IMR-90 (cell line): Measurements from ENCODE around the gene NAV1. TPM values are rescaled to one million over a fixed set of nuclear protein-coding genes. Genes with fewer than 3 reads are reported as not detected.
A peak's percentile ranks its signal among the peaks of the same experiment; 100 is the strongest.

Experiments used
- ATAC-seq: fragments of 200-7000 bp; cut with Tn5 transposase; 2 replicates; pipeline ENCODE4 v1.9.1; 2020; ENCODE audit warnings: low read depth, mild to moderate bottlenecking, moderate library complexity
- BruUV-seq: library from RNA; stranded (reverse); fragments of 400-500 nt; replicated peaks from 2 replicates; lab custom pipeline; 2021; lab: Mats Ljungman, UMichigan
- CTCF ChIA-PET: fragments of 300-600 bp; formaldehyde crosslinking; extraction: SDS; loops from one replicate; lab custom pipeline; 2021; ENCODE audit warnings: antibody characterized with exemption; lab: Yijun Ruan, JAX
- POLR2A ChIA-PET: fragments of 300-600 bp; sonication (Branson Sonifier 250); formaldehyde crosslinking; loops from one replicate; lab custom pipeline; 2022; ENCODE audit warnings: antibody characterized with exemption; ENCODE audit not compliant: unreplicated experiment; lab: Charles Lee
- DNase-seq: peaks from one replicate; pipeline ENCODE4 v3.0.0; 2013
- H2AFZ ChIP-seq: replicated peaks from 2 replicates; pipeline ENCODE3; 2013; ENCODE audit warnings: low read length, mild to moderate bottlenecking; ENCODE audit not compliant: poor library complexity
- H2AK5ac ChIP-seq: 2 replicates; pipeline ENCODE4 v1.6.1; 2013; ENCODE audit warnings: low read depth, low read length, inconsistent platforms
- H2AK9ac ChIP-seq: replicated peaks from 2 replicates; pipeline ENCODE3; 2013; ENCODE audit warnings: mild to moderate bottlenecking, low read depth, low read length, moderate library complexity; ENCODE audit not compliant: poor library complexity
- H2BK120ac ChIP-seq: 2 replicates; pipeline ENCODE4 v1.6.1; 2013; ENCODE audit warnings: low read depth, low read length, inconsistent platforms
- H2BK15ac ChIP-seq: 3 replicates; pipeline ENCODE4 v1.6.1; 2013; ENCODE audit warnings: low read depth, low read length, inconsistent platforms
- H2BK20ac ChIP-seq: 2 replicates; pipeline ENCODE4 v1.6.1; 2013; ENCODE audit warnings: low read depth, mild to moderate bottlenecking, inconsistent platforms, low read length, moderate library complexity
- H2BK5ac ChIP-seq: 2 replicates; pipeline ENCODE4 v1.6.1; 2013; ENCODE audit warnings: mild to moderate bottlenecking, low read depth, low read length, inconsistent platforms; ENCODE audit not compliant: poor library complexity, severe bottlenecking
- H3K14ac ChIP-seq: replicated peaks from 2 replicates; pipeline ENCODE4 v1.6.1; 2013; ENCODE audit warnings: low read depth, low read length, inconsistent platforms
- H3K18ac ChIP-seq: 2 replicates; pipeline ENCODE4 v1.6.1; 2013; ENCODE audit warnings: low read depth, low read length, control low read depth
- H3K23ac ChIP-seq: 2 replicates; pipeline ENCODE4 v1.6.1; 2013; ENCODE audit warnings: low read depth, low read length, inconsistent platforms
- H3K27ac ChIP-seq: 2 replicates; pipeline ENCODE4 v1.5.1; 2013; ENCODE audit warnings: mild to moderate bottlenecking, control low read depth, low read length; ENCODE audit not compliant: insufficient read depth
- H3K27me3 ChIP-seq: 2 replicates; pipeline ENCODE4 v1.6.1; 2013; ENCODE audit warnings: low read length; ENCODE audit not compliant: control insufficient read depth, insufficient read depth
- H3K36me3 ChIP-seq: 2 replicates; pipeline ENCODE4 v1.6.1; 2013; ENCODE audit warnings: low read length, mixed read lengths; ENCODE audit not compliant: control insufficient read depth, insufficient read depth
- H3K4ac ChIP-seq: 2 replicates; pipeline ENCODE4 v1.6.1; 2013; ENCODE audit warnings: low read depth, low read length, inconsistent platforms
- H3K4me1 ChIP-seq: 2 replicates; pipeline ENCODE4 v1.6.1; 2013; ENCODE audit warnings: low read length, mixed read lengths; ENCODE audit not compliant: control insufficient read depth, insufficient read depth
- H3K4me2 ChIP-seq: 2 replicates; pipeline ENCODE4 v1.6.1; 2013; ENCODE audit warnings: low read depth, mild to moderate bottlenecking, control low read depth, low read length, moderate library complexity
- H3K4me3 ChIP-seq: 2 replicates; pipeline ENCODE4 v1.5.1; 2013; ENCODE audit warnings: low read depth, mild to moderate bottlenecking, control low read depth, low read length, moderate library complexity; ENCODE audit not compliant: insufficient read depth
- H3K56ac ChIP-seq: 2 replicates; pipeline ENCODE4 v1.6.1; 2013; ENCODE audit warnings: low read length, inconsistent platforms; ENCODE audit not compliant: insufficient read depth; ENCODE audit errors: extremely low read depth
- H3K79me1 ChIP-seq, 2 experiments: 2 replicates each; pipeline ENCODE4 v1.6.1; 2013; ENCODE audit warnings: low read length in 2 of 2, inconsistent platforms in 1 of 2, low read depth in 1 of 2
- H3K9ac ChIP-seq: 2 replicates; pipeline ENCODE4 v1.6.1; 2013; ENCODE audit warnings: low read depth, low read length, control low read depth
- H3K9me1 ChIP-seq: 2 replicates; pipeline ENCODE4 v1.6.1; 2013; ENCODE audit warnings: low read length, inconsistent platforms; ENCODE audit not compliant: insufficient read depth
- H3K9me3 ChIP-seq: 2 replicates; pipeline ENCODE4 v1.6.1; 2013; ENCODE audit warnings: low read length; ENCODE audit not compliant: control insufficient read depth, insufficient read depth
- H4K20me1 ChIP-seq: 2 replicates; pipeline ENCODE4 v1.6.1; 2013; ENCODE audit warnings: low read length, inconsistent platforms; ENCODE audit not compliant: insufficient read depth
- H4K5ac ChIP-seq: 2 replicates; pipeline ENCODE4 v1.6.1; 2013; ENCODE audit warnings: mild to moderate bottlenecking, low read depth, low read length, control low read depth
- H4K8ac ChIP-seq, 2 experiments: 2 replicates each; pipeline ENCODE4 v1.6.1; 2013; ENCODE audit warnings: low read depth in 2 of 2, low read length in 2 of 2, control low read depth in 1 of 2, inconsistent platforms in 1 of 2
- H4K91ac ChIP-seq: 2 replicates; pipeline ENCODE4 v1.6.1; 2013; ENCODE audit warnings: low read depth, low read length, inconsistent platforms; ENCODE audit not compliant: insufficient read depth
- BHLHE40 ChIP-seq: fragments of 150-350 bp; IDR thresholded peaks from 2 replicates; pipeline ENCODE4 v1.6.1; 2016; ENCODE audit warnings: mild to moderate bottlenecking, low read depth, low read length
- CHD1 ChIP-seq: IDR thresholded peaks from 2 replicates; pipeline ENCODE4 v1.6.1; 2012; ENCODE audit warnings: low read depth, low read length, improper control_type of control experiment
- ELK1 ChIP-seq: fragments of 150-350 bp; IDR thresholded peaks from 2 replicates; pipeline ENCODE4 v1.6.1; 2016; ENCODE audit warnings: low read depth, mild to moderate bottlenecking, low read length, moderate library complexity, borderline replicate concordance
- FOS ChIP-seq: fragments of 150-350 bp; IDR thresholded peaks from 2 replicates; pipeline ENCODE4 v1.6.1; 2016; ENCODE audit warnings: low read depth, low read length
- MAFK ChIP-seq: IDR thresholded peaks from 2 replicates; pipeline ENCODE4 v1.6.1; 2012; ENCODE audit warnings: low read depth, low read length, improper control_type of control experiment
- MAZ ChIP-seq: IDR thresholded peaks from 2 replicates; pipeline ENCODE4 v1.6.1; 2012; ENCODE audit warnings: low read depth, mild to moderate bottlenecking, low read length, improper control_type of control experiment, moderate library complexity, borderline replicate concordance
- MXI1 ChIP-seq: IDR thresholded peaks from 2 replicates; pipeline ENCODE4 v1.6.1; 2012; ENCODE audit warnings: low read depth, mild to moderate bottlenecking, low read length, moderate library complexity, borderline replicate concordance
- NFE2L2 ChIP-seq: fragments of 150-350 bp; IDR thresholded peaks from 2 replicates; pipeline ENCODE4 v1.6.1; 2016; ENCODE audit warnings: low read depth, mild to moderate bottlenecking, low read length
- POLR2A ChIP-seq: IDR thresholded peaks from 2 replicates; pipeline ENCODE4 v1.6.1; 2012; ENCODE audit warnings: mild to moderate bottlenecking, low read depth, low read length
- RAD21 ChIP-seq: IDR thresholded peaks from 2 replicates; pipeline ENCODE4 v1.6.1; 2012; ENCODE audit warnings: low read length, improper control_type of control experiment
- RCOR1 ChIP-seq: IDR thresholded peaks from 2 replicates; pipeline ENCODE4 v1.6.1; 2012; ENCODE audit warnings: mild to moderate bottlenecking, low read length, improper control_type of control experiment; ENCODE audit not compliant: insufficient replicate concordance
- SMC3 ChIP-seq: fragments of 150-350 bp; IDR thresholded peaks from 2 replicates; pipeline ENCODE4 v1.6.1; 2016; ENCODE audit warnings: low read depth, mild to moderate bottlenecking, antibody characterized with exemption, low read length, moderate library complexity
- USF2 ChIP-seq: fragments of 150-350 bp; IDR thresholded peaks from 2 replicates; pipeline ENCODE4 v1.6.1; 2017; ENCODE audit warnings: mild to moderate bottlenecking, antibody characterized with exemption, low read length, low read depth
- WGBS, 2 experiments: methylation state at CpG; one replicate each; pipeline versions ENCODE4 v1.1.5 to v1.1.7; 2013; ENCODE audit warnings: missing lambda C conversion rate in 2 of 2; ENCODE audit not compliant: insufficient read length in 1 of 2; ENCODE audit errors: extremely low coverage in 2 of 2; 5-methylcytosine and 5-hydroxymethylcytosine counted together
- dilution Hi-C: fragments of 300-500 bp; cut with HindIII; formaldehyde crosslinking; loops from one replicate; pipeline ENCODE4 v1.14.3; 2018; ENCODE audit warnings: low sequenced_read_pairs; ENCODE audit not compliant: unreplicated experiment
- in situ Hi-C: fragments of 300-500 bp; cut with MboI; formaldehyde crosslinking; loops from 3 replicates; pipeline ENCODE4 v1.14.3; 2019; ENCODE audit warnings: low sequenced_read_pairs, inconsistent platforms, mixed read lengths
- intact Hi-C: fragments of 100-400 bp; cut with micrococcal nuclease; formaldehyde crosslinking; loops from 2 replicates; pipeline ENCODE4 v1.10.0; 2022
- polyA plus RNA-seq, 3 experiments: library from polyadenylated mRNA; depleted of rRNA; stranded (reverse); fragments of >200 nt; gene quantifications; 2 replicates each; pipeline ENCODE4 v1.2.3, GENCODE V29; 2012; ENCODE audit warnings: low replicate concordance in 1 of 3
- total RNA-seq: library from RNA; depleted of rRNA; stranded (reverse); fragments of >200 nt; gene quantifications from 2 replicates; pipeline ENCODE4 v1.2.3, GENCODE V29; 2012

NAV1 gene
- total and polyA plus RNA-seq, 2 of the 4 experiments (the other 2 are of a cell fraction): 14.0 to 23.1 TPM

GRCh38 chr1:201497935-201498509, 40.9 kb upstream of the NAV1 start (continued):
- TF ChIP-seq SMC3: no peak

- Histone ChIP-seq H3K4me1 (peaks cover 67% of the 10 kb centered on the region), H2BK15ac (0 out of 3 replicates have a peak overlapping the region, but pooled peaks have one; percentile 4), H2BK20ac (no peak overlapping the region), H3K14ac (peak overlapping the region; percentile 48; the same call in 1 of the 2 replicates), H3K9ac (no peak overlapping the region), H3K23ac (0 out of 2 replicates have a peak overlapping the region, but pooled peaks have one; percentile 0), H3K9me3 (no peaks in the 10 kb centered on the region), H3K18ac (no peak overlapping the region), H4K5ac (no peak overlapping the region), H3K4ac (peak overlapping the region; percentile 61), H3K79me1 (peaks cover 13 to 83% of the 10 kb centered on the region in 2 experiments; a peak in 3 of 4 replicates), H3K56ac (no peak overlapping the region), H2BK120ac (no peak overlapping the region), H2AFZ (no peak overlapping the region), H2AK5ac (peak overlapping the region; percentile 72), H3K9me1 (peaks cover 71% of the 10 kb centered on the region), H3K4me2 (no peak overlapping the region), H2AK9ac (no peak overlapping the region), H4K91ac (no peak overlapping the region), H3K4me3 (no peak overlapping the region), H3K36me3 (peaks cover 57% of the 10 kb centered on the region), H3K27me3 (no peaks in the 10 kb centered on the region), H3K27ac (peak overlapping the region; percentile 48), H2BK5ac (peak overlapping the region; percentile 25), H4K8ac (peak overlapping the region in 1 of 2 experiments; percentile 20; a peak in 2 of 4 replicates), H4K20me1 (peaks cover 83% of the 10 kb centered on the region)
- POLR2A ChIA-PET: interaction anchor here (0.6 kb wide), 1 partner anchor 1374 kb away, joined by 5 read pairs; no protein-coding TSS in a partner anchor
- in situ Hi-C loops (no loop called here), dilution Hi-C loops (no loop called here), intact Hi-C loops (no loop called here)
- ATAC-seq (no peak), DNase-seq (no peak)
- CTCF ChIA-PET: no interaction called here
- 88% methylated on average over 6 of the region's 8 CpGs; no CpG with 5 or more reads in 1 of the 2 experiments for whole genome bisulfite sequencing, 2 experiments
- BruUV-seq: no TSS peak
- TF ChIP-seq FOS (no peak), CHD1 (no peak), RCOR1 (no peak), MAFK (no peak), USF2 (no peak), RAD21 (no peak), MXI1 (no peak), NFE2L2 (no peak), MAZ (no peak), ELK1 (no peak), POLR2A (no peak), SMC3 (no peak), BHLHE40 (no peak)
Measured at GRCh38 chr1:201498621-201499020, 40.3 kb upstream of the NAV1 start.
